Smooth muscle cell of the brain vasculature (primary cell): ENCODE results near the gene USP14.

Experiments used
- DNase-seq: peaks from one replicate; pipeline ENCODE4 v3.0.0-alpha.2; 2012; ENCODE audit warnings: low read depth, low spot score

The USP14 gene

DNA sequence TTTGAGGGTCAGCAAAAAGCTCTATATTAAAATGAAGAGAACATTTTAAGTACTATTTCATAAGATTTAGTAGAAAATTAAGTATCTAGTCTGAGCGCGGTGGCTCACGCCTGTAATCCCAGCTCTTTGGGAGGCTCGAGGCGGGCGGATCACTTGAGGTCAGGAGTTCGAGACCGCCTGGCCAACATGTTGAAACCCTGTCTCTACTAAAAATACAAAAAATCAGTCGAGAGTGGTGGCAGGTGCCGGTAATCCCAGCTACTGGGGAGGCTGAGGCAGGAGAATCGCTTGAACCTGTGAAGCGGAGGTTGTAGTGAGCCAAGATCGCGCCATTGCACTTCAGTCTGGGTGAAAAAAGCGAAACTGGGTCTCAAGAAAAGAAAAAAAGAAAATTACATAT, 1.6 kb downstream of the USP14 start:
- no peak for DNase-seq

DNA sequence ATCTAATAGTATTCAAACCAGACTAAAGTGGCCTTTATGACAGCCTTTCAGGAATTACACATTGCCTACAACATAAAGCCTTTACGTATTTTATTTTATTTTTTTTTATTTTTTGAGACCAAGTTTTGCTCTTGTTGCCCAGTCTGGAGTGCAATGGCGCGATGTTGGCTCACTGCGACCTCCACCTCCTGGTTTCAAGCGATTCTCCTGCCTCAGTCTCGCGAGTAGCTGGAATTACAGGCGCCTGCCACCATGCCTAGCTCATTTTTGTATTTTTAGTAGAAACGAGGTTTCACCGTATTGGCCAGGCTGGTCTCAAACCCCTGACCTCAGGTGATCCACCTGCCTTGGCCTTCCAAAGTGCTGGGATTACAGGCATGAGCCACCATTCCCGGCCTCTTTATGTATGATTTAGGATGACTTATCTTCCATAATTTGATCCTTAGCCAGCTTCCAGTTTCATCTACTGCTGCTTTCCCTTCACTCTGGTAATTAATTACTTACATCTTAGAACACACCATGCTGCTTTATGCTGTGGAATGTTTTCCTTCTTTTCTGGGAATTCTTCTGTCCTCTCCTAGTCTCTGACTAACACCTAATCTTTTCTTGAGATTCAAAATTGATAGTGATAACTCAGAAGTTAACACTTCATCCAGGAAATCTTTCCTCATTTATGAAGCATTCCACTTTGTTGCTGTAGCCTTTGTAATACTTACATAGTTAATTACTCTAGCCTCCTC, 2.6 kb downstream of the USP14 start:
- DNase-seq: no peak

DNA sequence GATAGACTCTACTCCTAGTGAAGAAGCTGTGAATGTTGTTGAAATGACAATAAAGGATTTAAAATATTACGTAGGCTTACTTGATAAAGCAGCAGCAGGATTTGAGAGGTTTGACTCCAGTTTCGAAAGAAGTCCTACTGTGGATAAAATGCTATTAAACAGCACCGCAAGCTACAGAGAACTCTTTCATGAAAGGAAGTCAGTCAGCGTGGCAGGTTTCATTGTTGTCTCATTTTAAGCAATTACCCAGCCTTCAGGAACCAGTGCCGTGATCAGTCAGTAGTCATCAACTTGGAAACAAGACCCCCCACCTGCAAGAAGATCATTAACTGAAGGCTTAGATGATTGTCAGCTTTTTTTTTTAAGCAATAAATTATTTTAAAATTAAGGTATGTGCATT, 14.0 kb downstream of the USP14 start:
- DNase-seq: no peak

DNA sequence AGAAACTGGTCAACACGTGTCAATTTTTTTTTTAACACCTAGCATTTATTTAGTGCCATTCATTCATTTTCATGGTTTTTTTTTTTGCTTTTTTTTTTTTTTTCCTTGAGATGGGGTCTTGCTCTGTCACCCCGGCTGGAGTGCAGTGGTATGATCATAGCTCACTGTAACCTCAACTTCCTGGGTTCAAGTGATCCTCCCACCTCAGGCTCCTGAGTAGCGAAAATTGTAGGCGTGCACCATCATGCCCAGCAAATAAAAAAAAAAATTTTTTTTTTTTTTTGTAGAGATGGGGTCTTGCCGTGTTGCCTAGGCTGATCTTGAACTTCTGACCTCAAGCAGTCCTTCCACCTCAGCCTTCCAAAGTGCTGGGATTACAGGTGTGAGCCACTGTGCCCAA, 21.1 kb downstream of the USP14 start:
- DNase-seq: no peak

DNA sequence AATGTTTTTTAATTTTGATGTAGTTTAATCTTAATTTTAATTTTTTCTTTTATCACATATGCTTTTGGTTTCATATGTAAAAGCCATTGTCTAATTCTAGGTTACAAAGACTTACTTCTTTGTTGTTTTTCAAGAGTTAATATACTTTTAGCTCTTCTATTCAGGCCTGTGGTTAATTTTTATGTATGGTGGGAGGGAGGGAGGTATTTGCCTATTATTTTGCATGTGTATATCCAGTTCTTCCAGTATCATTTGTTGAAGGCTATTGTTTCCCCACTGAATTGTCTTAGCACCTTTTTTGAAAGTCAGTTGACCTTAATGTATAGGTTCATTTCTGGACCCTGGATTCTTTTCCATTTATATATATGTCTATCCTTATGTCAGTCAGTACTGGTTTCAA, 23.4 kb downstream of the USP14 start:
- DNase-seq: no peak

DNA sequence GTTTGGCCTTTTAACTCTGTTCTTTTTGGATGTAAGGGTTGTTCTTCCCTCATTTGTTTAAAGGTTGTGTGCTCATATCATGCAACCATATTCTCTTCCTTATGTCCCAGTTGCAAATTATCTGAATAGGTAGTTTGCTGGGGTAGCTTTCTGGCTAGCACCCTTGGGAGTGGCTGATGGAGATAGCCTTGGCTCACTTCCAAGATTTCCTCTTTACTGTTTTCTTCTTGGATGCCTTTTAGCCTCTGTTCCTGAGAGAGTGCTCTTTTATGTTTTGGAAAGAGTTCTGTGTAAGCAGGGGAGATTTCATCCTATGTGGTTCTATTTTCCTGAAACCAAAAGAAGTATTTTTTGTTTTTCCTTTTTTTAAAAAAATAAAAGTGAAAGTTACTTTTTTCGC, 25.4 kb downstream of the USP14 start:
- DNase-seq: peak; percentile 24

DNA sequence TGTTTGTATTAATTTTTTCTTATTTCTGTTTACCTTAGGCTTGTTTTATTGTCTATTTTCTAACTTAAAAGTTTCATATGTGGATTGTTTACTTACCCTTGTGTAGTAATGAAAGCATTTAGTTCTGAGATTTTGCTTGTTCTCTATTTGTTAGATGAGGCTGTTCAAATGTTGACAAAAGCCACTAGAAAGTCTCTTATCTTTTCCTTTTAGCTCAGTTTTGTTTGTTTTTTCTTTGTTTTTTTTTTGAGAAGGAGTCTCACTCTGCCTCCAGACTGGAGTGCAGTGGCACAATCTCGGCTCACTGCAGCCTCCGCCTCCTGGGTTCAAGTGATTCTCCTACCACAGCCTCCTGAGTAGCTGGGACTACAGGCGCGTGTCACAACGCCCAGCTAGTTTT, 30.9 kb downstream of the USP14 start:
- no peak for DNase-seq

DNA sequence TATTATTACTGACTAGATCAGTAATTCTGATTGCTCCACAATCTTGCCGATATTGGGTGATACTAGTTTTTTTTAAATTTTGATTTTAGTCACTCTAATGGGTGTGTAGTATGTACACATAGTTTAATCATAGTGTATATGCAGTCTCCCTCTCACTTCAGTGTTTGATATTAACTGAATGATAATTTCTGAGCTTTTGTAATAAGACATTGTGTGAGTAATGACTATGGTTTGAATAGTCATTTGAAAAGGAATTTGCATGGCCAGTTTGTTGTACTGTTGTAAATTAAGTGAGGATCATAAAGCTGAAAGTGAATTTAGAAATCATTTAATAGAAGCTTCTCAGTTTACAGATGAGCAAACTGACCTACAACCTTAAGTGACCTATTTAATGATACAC, 33.4 kb downstream of the USP14 start:
- DNase-seq: no peak

DNA sequence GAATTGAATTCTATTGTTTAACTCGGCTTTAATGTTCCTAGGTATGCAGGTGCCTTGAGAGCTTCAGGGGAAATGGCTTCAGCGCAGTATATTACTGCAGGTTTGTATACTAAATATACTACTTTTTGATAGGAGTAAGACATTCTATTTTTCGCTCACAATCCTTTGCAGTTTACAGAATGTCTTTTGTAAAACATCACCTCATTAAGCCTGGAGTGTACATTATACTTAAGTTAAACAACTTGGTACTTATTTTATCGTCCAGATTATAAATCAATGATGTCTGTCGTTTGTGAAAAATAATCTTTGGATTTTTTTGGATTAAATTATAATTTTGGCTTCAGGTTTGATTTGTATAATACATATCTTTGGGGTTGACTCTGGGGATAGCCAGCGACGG, 34.4 kb downstream of the USP14 start:
- no peak for DNase-seq

DNA sequence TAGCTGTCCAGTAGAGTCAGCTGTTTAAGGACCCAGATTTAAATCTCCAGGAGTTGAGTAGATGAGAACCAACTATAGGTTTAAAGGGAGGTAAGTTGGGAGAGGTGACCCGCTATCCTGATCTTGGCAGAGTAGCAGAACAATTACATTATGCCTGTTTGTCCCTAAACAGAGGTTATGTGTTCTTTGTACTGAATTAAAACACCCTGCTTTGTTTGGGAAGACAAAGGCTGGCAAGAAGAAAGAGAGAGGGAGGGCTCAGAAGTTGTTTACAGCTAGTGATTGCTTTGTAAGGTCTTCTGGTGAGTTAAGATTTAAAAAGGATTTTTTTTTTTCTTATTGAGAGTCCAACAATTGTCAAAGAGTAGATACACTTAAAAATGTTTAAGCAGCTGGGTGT, 37.3 kb downstream of the USP14 start:
- DNase-seq: no peak

DNA sequence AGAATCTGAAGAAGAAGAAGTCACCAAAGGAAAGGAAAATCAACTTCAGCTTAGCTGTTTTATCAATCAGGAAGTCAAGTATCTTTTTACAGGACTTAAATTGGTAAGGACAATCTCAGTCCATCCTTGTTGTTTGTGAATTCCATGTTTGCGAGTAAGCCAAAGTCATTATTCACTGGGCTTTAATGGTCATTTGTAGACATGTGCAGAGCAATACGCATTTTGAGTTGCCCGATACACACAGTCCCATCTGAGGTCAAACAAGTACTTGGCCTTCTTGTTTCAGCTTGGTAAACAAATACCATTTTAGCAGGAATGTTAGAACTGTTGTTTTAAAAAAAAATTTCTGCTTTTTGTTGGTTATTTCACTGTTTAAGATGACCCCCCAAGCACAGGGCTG, 40.9 kb downstream of the USP14 start:
- DNase-seq: no peak

DNA sequence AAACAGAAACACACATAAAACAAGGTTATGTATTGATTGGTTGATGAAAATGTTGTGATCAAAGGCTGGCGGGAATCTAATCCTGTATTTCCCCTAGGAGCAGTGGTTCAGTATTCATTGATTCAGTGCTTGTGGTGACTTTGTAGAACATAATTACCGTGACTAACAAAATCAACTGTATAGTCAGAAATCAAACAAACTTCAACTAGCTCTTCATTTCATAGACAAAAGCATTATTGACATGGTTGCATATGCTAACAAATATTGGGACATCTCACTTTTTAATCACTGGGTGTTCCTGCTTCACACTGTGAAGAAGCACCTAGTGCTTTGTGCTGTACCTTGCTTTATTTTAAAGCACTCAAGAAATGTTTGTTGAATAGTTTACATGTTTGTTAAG, 41.4 kb downstream of the USP14 start:
- no peak for DNase-seq

DNA sequence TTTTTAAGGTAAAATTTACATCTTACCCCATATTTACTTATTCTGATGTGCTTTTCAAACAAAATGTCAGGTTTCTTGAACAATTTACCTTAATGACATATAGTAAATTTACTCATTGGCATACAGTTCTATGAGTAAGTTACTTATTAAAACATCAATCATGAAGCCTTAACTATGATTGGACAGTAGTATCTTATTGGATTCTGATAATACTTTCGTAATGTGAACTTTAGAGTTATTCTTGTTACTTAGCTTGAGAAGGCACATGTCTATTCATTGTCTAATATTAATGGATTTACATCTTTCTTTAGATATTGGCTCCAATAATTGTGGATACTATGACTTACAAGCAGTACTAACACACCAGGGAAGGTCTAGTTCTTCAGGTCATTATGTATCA, 51.7 kb downstream of the USP14 start:
- no peak for DNase-seq

DNA sequence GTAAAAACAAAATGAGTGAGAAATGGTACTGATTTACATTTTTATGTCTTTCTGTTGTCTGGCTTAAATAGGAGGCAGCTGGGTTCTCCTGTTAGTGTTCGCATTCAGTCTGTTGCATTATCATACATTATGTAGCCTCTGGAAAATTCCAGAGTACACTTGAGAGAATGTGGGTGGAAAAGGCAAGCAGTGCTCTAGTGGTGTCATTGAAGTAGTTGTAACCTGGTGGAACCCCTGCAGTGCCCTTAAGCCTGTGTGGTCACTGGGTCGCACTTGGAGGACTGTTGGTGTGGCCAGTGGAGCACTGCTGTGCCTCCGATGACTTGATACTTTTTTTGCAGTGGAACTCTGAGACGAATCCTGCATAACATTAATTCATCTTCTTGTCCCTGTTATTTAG, 52.4 kb downstream of the USP14 start:
- DNase-seq: no peak

DNA sequence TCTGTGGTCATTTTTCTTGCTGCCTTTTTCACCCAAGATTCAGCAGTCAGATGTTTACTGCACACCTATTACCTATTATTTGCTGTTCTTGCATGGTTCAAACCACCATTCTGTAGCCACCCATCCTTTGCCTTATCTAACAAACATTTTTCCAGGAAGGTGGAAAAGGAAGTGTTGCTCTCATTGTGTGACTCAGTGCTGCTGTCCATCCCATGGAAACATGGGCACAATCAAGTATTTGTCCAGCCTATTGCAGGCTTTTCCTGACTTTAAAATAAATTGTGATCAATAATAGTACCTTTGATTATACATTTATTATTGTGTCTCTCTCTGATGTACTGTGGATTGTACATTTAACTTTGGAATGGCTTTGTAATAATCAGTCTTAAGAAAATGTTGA, 53.2 kb downstream of the USP14 start:
- DNase-seq: no peak

DNA sequence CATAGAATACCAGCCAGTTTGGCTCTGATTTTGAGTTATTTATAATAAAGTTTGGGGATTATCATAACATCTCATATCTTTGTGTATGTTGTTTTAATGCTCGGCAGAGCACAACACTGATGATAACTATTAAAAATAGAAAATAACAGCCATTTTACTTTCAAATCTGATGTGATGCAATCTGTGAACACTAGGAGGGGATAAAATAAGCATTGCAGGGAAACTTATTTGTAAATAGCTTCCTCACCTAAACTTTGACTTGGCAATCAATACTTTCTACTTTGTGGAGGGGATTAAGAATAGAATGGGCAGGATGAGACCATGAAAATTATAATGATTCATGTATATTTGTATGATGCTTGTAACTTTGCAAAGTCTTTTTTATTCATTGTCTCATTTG, 54.4 kb downstream of the USP14 start:
- no peak for DNase-seq

DNA sequence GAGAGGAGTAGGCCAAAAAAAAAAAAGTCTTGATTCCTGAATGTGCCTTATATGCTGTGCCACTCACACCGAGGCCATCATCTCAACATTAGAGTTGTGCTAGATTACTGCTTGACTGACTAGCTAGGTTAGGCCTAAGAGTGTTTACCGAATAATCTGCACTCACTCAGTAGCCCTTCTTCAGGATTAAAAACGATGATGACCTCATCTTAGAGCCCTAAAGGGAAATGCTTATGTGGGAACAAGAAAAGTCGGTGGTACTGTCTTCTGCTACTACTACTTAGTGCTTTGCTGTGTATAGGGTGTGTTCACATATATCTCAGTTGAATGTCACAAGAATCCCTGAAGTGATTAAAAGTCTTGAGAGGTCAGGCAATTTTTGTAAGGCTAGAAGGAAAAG, 55.1 kb downstream of the USP14 start:
- DNase-seq: no peak

DNA sequence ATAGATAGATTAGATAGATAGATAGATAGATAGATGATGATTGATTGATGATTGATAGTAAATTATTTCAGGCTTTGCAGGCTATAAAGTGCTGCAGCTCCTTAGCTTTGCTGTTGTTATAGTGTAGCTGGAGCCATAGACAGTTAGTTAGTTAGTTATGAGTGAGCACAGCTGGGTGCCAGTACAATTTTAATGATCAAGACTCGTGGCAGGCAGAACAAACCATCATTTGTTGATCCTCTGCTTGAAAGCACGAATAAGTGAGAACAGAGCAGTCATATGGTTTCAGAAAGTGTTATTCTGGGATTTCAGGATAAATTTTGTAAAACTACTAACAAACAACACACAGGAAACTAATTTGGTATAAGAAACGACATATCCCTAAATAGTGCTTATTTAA, 55.6 kb downstream of the USP14 start:
- DNase-seq: no peak

DNA sequence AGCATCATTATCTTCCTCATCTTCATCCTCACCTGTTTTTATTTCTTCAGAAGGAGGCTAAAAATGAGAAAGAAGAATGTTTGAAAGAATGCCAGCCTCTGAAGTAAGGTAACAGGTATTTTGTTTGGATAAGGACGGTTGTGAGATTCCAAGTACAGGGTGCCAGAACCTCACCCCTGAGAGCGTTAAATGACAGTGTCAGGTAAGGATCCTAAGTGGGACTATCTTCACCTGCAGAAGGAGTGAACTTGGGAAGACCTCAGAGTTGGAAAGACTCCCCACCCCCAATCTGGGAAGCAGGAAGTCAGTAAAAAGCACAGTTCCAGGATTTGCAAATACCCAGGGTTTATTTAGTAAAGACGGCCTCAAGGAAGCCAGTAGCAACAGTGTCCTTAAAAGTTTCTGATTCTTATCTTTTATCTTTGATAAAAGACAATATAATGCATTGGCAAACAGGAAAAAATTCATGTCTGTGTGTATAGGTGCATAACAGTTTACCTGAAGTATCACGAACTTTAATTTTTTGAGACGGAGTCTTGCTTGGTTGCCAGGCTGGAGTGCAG, 57.2 kb downstream of the USP14 start:
- no peak for DNase-seq

DNA sequence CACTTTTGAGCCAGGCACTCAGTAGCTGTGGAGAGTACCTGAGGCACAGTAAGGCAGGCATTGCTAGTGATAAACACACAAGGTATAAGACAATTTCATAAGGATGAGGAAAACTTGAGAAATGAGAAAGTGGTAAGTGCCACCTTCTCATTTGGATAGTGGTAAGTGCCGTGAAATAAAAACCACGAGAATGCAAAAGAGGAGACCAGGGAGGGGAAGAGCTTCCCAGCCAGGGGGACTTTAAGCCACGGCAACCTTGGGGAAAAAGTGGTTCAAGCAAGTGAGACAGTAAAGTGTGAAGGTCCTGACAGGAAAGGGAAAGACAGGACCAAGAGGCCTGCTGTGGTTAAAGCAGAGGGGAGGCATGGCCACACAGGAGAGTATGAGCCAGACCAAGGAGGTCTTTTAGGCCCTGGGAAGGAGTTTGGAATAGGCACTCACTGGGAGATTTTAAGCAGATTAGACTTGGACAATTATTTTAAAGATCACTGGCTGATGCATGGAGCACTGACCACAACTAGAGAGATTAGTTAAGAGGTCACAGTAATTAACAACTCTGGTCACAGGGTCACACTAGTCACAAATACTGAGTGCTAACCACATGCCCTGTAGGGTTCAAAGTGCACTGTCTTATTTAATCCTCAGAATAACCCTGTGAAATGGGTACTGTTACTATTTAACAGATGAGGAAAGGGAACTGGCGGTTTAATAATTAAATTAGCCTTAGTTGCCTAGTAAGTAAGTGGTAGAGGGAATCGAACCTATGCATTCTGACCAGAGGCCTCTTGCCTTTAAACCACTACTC, 59.4 kb downstream of the USP14 start:
- no peak for DNase-seq

DNA sequence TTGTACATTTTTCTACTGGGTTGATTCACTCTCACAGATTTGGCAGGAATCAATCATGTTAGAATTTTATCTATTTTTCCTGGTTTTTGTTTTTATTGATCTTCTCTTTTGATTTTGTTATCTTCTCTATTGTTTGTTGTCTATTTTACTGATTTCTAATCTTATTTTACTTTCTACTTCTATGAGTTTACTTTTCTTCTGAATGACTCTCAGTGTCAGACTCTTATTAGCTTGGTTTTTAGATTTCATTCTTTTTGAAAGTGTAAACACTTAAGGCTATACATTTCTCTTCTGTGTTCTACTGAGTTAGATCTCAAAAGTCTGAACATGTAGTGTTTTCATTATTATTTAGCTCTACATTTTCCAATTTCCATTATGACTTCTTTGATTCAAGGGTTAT, 62.4 kb downstream of the USP14 start:
- no peak for DNase-seq

DNA sequence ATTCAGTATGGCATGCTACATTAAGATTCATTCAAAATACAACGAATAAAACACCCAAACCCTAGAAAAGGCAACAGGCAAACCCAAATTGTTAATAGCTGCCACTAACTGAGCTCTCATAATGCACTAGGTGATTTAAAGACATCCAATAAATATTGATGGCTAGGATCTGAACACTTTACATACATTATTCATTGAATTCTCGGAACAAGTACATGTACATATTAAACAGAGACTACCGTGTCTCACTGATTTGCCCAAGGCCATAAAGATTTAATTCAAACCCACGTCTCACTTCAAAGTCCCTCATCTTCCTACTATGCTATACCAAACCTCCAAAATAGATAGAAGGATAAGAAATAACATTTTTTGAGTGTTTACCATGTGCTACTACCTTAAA, 67.4 kb downstream of the USP14 start:
- no peak for DNase-seq

DNA sequence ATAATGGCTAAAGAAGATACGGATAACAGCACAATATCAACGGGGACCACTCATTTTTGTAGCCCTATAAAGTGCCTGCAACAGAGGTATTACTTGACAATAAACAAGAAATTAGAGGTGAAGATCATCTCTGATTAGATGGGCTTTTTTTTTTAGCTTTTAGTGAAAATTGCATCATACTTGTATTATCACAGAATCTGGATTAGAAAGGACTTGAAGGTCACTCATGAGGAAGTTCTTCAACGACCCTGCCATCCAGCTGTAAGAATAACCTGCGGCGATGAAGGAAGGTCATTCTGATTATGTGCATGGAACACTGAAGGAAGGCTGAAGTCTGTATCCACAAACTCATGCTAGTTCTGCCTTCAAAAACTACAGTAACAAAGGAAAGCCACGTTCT, 69.0 kb downstream of the USP14 start:
- no peak for DNase-seq
